A673 (cell line): ENCODE results near the gene CRY1.

ENCODE experiments used
- CTCF ChIP-seq: fragments of 300-800, 200-600 bp; sonication (generic); conservative IDR thresholded peaks from 2 replicates; pipeline ENCODE4 v1.5.1; 2017; ENCODE audit warnings: low read depth, mild to moderate bottlenecking, antibody characterized with exemption, low read length, moderate library complexity, mixed read lengths
- EZH2 ChIP-seq: fragments of 200-600 bp; sonication (generic); IDR thresholded peaks from 2 replicates; pipeline ENCODE4 v1.6.1; 2017; ENCODE audit warnings: borderline replicate concordance, low read depth, mild to moderate bottlenecking, mixed read lengths, antibody characterized with exemption, low read length; ENCODE audit not compliant: poor library complexity, severe bottlenecking

GRCh38 chr12:107130830-107131611 is 37.7 kb upstream of the CRY1 start:
- TF ChIP-seq CTCF (no peak), EZH2 (no peak)
